NCI-H345 (cell line): ENCODE measurements around the gene DLG5.

Experiments
- DNase-seq: peaks from one replicate; lab custom pipeline; 2025; lab: John Stamatoyannopoulos, UW

The DLG5 gene

GRCh38 chr10:77865580-77866324 is 60.8 kb downstream of the DLG5 start:
- DNase-seq, result peak; percentile 67

DNA sequence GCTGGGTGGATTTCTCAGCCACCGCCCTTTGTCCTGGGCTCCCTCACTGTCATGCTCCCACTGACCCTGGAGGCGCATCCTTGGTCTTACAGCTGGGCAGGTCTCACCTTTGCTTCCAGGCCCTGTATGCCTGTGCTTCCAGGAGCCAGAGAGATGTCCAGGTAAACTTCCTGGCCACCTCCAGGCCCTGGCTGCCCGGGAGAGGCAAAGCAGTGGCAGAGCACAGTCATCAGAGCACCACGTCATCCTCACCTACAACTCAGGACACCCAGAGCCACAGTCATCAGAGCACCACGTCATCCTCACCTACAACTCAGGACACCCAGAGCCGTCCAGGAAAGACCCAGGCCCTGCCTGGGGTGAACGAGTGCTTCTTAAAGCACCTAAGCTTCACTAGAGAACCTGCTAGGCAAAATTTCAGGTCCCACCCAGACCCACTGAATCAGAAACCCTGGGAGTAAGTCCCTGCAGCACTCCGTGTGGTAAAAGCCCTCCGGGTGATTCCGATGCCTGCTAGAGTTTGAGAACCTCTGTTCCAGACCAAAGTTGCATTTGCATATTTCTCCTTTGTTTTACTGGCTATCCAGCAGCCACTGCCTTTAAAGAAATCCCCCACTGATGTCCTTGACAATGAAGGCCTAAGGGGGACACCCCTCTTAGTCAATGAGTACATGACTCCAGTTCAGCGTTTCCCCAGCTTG is 62.3 kb downstream of the DLG5 start:
- DNase-seq, result no peak

DNA sequence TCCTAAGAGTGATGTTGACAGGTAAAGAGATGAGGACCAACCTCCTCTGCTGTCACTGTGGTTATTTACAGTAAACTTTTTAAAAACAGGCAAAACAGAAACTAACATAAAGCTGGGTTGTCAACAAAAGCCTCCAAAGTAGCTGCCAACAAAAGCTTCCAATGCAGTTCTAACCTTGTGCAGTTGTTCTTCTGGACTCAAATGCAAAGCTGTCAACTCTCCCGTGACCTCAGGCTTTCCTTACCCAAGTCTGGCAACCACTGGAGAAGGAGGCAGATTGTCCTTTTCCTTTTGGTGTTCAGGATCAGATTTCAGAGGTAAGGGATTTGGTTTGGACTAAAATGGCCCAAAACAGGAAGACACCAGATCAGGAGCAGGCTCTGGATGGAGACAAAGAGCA is 63.1 kb downstream of the DLG5 start:
- DNase-seq, result no peak

DNA sequence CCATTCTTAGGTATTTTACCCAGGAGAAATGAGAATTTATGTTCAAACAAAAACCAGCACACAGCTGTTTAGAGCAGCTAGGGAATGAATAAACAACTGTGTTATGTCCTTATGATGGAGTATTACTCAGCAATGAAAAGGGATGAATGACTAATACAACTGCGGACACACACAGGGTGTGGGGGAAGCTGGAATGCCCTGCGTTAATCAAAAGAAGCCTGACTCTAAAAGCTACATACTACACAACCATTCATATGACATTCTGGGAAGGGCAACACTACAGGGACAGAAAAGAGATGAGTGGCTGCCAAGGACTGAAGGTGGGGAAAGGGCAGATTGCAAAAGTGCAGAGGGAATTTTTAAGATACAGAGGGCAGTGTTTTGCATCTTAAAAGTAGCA is 64.0 kb downstream of the DLG5 start:
- no peak for DNase-seq

DNA sequence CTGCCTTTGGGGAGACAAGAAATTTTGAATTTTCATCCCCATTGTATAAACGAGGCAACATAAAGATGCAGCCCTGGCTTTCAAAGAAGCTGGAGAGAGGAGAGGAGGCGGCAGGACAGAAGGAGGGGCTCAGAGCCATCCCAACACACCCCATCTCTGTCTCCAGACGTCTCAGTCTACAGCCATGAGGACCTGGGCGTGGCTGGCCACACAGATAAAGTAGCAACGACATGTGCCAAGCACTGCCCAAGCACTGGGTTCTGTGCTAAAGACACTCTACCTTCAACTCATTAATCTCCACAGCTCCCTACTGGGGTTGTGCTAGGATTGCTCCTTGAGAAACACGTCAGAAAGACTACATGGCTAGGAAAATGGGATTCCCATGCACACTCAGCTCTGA is 65.2 kb downstream of the DLG5 start:
- no peak for DNase-seq

DNA sequence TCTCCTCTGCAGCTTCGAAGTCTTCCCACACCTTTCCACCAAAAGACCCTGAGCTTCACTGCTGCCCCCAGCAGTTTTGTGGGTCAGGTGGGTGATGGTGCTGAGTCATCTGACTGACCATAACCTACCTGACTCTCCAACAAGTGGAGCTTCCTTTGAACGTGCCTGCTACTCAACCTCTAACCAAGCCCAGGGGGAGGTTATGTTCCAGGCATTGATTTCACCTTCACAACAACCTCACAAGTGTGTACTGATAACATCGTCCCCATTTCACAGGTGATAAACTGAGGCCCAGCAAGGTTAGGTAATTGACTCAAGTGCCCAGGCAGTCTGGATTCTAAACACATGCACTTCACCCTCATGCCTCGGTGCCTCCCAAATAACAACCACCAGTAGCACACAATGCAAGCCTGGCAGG is 66.7 kb downstream of the DLG5 start:
- DNase-seq, result no peak

- no peak for DNase-seq
Observed at GRCh38 chr10:77859200-77859864, 67.2 kb downstream of the DLG5 start.

DNA sequence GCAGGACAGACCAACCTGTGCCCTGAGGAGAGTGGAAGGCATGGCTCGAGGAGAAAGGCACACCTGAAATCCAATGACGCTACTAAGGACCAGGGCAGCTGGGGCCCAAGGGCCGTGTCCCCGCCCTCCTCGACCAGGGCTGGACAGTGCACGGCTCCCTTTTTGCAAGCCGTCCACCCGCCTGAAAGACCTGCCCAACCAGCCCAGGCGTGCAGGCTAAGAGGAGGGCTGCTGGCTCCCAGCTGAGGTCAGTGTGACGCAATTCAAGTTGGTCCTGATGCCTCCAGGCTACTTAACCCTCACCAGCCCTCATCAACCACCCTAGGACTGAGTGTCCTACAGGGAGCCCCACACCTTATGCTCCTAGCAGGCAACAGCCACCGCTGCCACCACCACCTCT is 69.3 kb downstream of the DLG5 start:
- no peak for DNase-seq

DNA sequence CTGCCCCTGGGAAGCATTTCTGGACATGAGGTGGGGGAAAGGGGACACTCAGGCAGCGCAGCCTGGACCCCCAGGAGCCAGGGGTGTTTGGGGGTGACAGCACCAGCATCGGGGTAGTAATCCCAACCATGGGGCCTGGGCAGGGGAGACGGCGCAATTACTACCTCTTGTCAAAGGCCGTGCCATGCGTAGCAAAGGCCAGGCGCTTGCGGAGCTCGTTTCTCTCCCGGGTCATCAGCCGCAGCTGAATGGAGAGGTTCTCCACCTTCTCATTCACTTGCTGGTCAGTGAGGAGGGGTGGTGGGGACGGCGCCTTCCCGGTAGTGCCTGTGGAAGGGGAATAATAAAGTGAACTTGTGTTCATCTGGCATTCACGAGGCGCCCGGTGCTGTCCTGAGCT is 70.0 kb downstream of the DLG5 start:
- no peak for DNase-seq

DNA sequence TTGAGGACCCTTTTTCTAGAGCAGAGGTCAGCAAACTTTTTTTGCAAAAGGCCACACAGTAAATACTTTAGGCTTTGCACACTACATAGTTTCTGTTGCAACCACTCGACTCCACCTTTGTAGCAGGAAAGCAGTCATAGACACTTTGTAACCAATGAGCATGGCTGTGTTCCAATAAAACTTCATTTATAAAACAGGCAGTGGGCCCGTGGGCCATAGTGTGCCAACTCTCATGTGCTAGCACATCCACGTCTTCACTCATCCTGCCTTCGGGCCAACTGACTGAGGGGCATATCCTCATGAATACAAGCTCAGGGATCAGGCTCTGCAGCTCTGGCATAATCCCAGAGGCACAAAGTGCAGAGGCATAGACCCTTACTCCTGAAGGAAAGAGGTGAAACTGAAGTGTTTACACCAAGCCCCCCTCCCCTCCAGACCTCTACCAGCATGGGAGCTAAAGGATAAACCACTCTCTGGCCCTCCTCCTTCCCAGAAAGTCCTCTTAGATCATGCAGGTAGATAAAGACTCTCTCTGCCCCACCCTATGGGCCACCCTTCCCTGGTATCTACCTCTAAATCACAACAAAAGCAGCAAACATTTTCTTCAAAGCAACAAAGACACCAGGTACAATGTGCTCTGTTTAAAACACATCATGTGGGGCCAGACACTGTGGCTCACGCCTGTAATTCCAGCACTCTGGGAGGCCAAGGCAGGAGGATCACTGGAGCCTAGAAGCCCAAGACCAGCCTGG is 71.0 kb downstream of the DLG5 start:
- DNase-seq, result no peak

DNA sequence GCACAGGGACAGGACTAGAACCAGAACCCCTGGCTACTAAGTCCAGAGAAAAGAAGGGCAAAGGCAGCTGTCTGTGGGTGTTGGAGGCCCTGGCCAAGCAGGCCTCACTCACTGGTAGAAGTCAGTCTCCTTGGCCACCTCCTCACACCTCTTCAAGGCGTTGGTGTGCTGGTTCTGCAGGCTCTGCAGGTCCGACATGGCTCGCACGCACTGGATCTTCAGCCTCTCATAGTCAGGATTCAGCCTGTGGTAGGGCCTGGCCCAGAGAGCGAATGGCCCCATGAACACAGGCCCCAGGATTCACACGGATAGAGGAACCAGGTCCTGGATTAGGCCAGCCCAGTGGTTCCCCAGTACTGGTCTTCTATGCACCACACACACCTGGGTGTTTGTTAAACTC is 72.4 kb downstream of the DLG5 start:
- DNase-seq, result no peak

DNA sequence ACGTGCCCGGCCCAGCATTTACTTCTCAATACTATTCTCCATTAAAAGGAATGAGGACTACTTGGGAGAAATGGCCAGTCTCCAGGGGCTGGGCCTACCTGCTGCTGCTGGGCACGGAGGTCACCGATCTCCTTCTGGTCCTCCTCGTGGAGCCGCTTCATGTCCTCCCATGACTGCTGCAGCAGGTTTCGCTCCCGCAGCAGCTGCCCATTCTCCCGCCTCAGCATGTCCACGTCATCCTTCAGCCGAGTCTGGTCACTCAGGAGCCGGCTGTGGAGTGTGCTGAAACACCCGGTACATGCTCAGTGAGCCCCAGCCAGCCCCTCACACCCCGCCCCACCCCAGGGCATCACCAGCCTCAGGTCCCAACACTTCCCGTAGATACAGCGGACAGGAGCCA is 73.3 kb downstream of the DLG5 start:
- no peak for DNase-seq

- DNase-seq, result no peak
Observed at GRCh38 chr10:77850620-77851231, 75.8 kb downstream of the DLG5 start.

DNA sequence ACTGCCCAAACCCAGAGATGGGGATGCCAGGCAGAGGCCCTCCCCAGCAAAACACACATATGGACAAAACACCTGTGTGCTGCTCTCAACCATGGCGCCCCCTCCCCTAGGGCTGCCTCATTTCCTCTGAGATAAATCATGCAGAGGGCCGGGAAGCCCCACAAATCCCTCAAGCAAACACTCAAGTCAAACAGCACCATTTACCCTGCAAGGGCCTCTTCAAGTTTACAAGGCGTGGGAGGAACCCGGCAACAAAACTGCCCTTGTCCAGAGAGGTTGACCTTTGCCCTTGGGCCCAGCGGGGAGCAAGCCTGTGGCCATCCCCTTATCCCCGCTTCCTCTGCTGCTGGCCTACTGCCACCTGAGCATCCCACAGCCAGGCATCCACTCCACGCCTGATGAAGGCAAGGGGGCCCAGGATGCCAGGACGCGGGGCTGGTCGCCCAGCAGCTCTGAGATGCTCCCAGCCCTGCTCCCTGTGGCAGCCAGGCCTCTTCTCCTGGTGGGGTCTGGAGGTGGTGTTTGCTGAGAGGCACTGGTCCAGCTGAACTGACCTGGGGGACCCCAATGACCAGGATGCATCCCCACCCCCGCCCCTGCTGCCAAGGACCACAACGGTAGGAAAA is 77.4 kb downstream of the DLG5 start:
- no peak for DNase-seq

DNA sequence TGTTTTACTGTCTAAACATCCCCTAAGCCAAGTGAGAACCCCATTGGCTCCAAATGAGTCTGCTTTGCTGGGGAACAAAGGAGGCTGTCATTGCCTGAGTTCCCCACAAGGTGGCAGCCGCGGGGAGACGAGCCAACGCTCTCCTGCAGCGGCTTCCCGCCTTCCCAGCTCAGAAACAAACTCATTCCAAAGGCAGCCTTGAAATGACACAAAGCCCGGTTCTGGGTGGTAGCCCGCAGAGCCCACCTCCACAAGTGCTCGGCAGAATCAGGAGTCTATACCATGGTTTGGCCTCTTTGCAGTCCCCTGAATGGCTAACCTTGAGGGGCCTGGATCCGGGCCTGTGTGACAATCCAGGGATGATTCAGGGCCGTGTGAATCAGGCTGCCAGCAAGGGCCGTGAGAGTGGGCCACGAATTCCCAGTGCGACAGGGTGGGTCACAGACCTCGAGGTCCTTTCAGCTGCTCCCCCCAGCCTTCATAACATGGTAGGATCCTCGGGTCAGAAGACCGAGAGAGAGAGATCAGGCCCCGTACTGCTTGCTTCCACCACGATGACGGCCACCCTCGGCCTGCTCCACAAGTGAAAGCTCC is 79.7 kb downstream of the DLG5 start:
- peak; percentile 49 for DNase-seq

DNA sequence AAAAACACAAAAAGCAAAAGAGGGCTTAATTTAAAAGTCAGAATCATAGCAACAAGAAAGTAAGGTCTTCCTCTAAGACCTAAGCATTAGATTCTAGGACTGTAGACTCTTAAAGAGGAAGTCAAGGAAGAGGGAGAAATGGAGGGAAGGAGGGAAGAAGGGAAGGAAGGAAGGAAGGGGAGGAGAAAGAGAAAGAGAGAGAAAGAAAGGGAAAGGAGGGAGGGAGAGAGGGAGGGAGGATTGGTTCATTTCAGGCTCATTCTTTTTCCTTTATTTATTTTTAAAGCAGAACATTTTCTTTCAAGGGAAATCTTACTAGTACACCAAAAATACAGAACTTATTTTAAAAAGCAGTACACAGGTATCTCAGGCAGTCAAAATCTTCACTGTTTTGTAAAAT is 81.1 kb downstream of the DLG5 start:
- DNase-seq, result no peak

DNA sequence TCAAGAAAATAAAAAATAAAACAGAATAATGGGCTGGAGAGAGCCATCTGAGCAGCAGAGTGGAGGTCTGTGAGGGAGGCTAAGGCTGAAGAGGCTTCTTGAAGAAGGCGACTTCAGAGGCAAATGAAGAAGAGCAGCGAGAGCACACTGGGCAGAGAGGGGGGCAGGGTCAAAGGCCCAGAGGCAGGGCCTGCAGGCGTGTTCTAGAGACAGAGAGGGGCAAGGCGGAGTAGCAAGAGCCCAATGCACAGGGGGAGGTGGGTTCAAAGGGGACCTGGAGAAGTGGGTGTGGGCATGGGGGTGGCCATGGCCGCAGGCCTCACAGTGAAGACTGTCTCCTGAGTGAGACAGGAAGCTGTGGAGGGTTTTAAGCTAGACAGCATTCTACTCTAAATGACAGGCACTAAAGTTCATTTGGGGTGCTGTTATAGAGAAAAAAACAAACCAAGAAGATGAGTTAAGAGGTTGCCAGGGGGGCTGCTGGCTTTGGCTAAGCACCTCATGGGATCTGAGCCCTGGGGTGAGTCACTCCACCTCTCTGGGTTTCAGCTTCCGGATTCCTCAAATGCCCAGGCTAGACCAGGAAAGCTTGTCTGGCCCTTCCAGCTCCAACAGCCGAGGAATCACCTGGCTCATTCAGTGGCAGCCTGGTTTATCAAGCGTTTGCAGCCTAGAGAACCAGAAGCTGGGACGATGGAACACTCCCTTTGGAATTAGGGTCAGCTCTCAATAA is 81.7 kb downstream of the DLG5 start:
- no peak for DNase-seq

DNA sequence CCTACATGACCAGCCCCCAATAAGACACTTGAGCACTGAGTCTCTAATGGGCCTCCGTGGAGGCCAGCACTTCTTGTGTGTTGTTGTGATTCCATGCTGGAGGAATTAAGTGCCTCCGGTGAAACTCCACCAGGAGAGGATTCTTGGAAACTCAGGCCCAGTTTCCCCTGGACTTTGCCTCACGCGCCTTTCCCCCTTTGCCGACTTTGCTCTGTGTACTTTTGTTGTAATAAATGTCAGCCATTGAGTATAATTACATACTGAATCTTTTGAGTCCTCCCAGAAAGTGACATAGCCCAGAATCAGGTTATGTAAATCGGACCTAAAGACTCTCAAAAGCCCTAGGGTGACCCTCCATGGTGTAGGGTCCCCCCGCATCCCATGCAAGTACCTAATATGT is 82.4 kb downstream of the DLG5 start:
- no peak for DNase-seq

- no peak for DNase-seq
Observed at GRCh38 chr10:77843264-77843663, 83.3 kb downstream of the DLG5 start.

GRCh38 chr10:77842652-77843212 is 83.8 kb downstream of the DLG5 start:
- DNase-seq, result no peak
